Retina (tissue), 1 donor: ENCODE measurements around the gene STAU1.
"Not testable (repeated sequence)": the region's sequence is repeated elsewhere in the genome, so short reads cannot be mapped to it uniquely, and the experiment has no call there.

Experiments used
- DNase-seq: peaks from one replicate; pipeline ENCODE4 v3.0.0-alpha.2; 2016

Gene STAU1, protein sequence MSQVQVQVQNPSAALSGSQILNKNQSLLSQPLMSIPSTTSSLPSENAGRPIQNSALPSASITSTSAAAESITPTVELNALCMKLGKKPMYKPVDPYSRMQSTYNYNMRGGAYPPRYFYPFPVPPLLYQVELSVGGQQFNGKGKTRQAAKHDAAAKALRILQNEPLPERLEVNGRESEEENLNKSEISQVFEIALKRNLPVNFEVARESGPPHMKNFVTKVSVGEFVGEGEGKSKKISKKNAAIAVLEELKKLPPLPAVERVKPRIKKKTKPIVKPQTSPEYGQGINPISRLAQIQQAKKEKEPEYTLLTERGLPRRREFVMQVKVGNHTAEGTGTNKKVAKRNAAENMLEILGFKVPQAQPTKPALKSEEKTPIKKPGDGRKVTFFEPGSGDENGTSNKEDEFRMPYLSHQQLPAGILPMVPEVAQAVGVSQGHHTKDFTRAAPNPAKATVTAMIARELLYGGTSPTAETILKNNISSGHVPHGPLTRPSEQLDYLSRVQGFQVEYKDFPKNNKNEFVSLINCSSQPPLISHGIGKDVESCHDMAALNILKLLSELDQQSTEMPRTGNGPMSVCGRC

DNA sequence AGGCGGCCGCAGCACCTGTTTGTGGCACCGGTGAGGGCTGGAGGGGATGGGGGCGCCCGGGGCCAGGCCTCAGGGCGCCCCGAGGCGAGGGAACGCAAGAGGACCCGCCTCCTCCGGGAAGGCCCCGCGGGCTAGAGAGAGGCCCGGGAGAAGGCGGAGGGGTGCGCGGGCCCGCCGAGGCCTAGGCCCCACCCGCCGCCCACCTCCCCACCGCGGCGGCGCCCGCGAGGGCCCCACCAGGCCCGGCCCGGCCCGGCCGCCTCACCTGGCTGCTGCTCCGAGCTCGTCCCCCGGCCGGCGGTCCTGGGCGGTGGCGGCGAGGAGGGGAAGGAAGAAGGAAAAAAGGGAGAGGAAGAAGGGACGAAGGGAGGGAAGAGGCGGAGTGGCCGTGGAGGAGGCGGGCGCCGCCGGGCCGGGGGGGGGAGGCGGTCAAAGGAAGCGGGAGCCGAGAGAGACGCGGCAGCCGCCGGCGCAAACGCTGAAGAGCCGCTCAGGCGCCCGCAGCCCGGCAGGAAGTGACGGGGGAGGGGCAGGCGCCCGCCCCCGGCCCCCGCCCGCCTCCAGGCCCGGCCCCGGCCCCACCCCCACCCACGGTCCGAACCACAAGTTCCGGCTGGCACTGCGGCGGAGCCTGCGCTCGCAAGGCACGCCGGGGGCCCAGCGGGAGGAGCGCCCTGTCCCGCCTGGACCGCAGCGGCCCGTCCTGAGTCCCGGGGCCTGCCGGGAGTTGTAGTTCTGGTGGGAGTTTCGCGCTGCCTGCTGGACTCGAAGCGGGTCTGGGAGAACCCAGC, at the start of gene STAU1:
TSS of gene STAU1 (minus strand) at position 484 of the 791 bp plus-strand sequence. CDS start 22,133 bp downstream, outside the sequence.
- peak; percentile 93 for DNase-seq

DNA sequence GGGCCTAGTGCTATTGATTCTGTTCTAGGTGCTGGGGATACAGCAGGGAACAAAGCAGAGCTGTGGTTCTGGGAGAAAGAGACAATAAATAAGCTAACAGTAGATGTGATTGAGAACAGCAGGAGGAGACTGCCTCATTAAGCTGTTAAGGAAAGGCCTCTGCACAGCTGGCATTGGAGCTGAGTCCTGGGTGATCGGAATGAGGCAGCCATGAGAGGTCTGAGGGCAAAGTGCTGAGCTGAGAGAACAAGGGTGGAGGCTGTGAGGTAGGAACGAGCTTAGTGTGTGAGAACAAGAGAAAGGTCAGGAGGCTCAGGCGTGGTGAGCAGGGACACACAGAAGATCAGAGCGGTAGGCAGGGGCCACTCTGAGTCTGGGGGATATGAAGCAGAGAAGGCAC, 49.4 kb upstream of the STAU1 start:
- DNase-seq = no peak

DNA sequence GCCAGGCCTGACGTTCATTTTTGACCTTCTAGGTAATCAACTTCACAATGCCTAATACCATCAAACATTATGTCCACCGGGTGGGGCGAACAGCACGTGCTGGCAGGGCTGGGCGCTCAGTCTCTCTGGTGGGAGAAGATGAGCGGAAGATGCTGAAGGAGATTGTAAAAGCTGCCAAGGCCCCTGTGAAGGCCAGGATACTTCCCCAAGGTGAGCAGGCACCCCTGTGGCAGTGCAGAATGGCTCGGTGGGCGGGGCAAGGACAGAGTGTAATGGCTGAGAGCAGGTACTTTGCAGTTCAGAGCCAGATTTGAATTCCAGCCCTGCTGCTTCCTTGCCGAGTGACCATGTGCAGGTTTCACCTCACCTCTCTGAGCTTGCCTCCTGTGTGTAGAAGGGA, 48.2 kb upstream of the STAU1 start:
- DNase-seq = no peak

DNA sequence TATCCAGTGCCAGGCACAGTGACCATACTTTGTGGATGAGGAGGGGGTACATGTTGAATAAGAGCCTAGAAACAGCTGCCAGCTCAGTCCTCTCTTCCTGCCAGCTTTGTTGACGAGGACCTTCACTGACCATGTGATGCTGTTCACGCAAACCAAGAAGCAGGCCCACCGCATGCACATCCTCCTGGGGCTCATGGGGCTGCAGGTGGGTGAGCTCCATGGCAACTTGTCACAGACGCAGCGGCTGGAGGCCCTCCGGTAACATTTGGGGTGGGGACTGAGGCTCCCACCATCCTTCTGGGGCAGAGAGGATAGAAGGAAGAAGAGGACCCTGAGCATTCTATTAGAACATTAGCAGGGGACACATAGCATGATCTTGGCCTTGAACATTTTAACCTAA, 46.7 kb upstream of the STAU1 start:
- no peak for DNase-seq

DNA sequence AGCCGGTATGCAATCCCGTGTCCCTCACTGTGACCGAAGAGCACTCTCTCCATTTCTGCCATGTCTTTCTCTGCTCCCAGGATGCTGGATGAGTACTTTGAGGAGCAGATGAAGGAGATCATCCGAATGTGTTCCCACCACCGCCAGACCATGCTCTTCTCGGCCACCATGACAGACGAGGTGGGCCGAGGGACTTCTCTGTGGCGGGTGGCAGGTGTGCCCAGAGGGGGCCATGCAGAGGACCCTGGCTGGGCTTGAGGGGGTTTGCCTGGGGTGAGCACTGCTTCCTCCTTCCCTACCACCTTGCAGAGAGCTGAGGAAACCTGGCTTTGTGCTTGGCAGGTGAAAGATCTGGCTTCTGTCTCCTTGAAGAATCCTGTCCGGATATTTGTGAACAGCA, 45.1 kb upstream of the STAU1 start:
- DNase-seq = no peak

DNA sequence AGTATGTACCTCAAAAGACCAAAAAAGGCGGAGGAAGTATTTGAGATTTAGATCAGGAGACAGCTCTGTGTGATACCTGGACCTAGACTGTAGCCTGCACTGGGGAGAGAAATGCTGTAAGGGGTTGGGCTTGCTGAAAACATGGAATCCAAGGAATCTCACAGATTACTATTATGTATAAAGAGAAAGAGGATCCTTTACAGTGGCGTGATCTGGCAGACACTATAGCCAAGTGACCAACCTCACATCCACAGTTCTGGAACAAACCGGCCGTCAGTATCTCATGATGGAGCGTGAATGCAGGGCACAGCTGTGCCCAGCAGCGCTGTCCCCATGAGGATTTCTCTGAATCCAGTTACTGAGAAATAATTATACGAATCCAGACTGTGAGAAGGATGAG, 43.3 kb upstream of the STAU1 start:
- no peak for DNase-seq

DNA sequence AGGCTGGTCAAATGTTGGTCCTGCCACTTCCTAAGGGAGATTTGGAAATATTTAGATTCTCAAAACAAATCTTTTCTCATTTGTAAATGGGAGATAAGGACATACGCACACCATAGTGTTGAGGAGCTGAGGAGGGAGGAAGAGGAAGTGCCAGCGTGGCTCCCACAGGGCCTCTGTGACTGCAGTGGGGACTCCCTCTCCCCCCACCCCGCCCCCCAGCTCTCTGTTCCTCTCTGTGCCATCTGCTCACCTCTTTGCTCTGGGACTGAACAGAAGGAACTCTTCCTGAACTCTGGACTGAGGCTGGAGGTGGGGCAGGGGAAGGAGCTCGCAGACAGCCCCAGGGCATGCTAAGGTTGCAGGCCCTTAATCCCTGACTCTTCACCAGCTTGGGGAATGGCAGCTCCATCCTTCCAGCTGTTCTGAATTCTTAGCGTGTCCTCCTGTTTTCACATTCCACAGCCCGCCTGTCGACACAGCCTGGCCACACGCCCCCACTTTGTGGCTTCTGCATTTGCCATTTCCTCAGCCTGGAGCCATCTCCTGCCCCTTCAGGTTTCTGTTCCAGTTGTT, 42.5 kb upstream of the STAU1 start:
- DNase-seq = no peak

DNA sequence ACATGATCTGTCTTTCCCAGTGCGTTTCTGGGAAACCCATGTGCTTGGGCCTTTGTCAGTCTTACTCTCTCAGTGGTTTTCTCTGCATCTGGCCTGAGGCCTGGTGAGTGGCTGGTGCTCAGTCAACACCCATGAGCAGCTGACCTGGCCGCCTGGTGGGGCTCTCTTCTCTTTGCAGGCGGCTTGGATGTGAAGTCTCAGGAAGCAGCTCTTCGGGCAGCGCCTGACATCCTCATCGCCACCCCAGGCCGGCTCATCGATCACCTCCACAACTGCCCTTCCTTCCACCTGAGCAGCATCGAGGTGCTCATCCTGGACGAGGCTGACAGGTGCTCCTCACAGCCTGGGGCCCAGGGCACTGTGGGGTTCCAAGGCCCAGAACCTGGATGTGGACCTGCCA, 41.9 kb upstream of the STAU1 start:
- DNase-seq = no peak

DNA sequence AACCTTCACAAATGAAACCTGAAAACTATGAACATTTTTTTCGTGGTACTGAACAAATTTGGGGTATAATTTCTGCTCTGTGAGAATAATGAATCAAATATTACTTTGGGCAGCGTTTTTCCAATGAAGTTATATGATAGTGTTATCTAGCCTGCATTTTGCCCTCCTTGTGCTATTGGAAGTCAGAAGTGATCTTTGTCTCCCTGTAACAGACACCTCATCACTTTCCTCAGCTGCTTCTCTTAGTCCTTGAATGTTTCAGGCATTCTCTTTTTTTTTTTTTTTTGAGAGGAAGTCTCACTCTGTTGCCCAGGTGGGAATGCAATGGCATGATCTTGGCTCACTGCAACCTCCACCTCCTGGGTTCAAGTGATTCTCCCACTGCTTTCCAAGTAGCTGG, 41.2 kb upstream of the STAU1 start:
- no peak for DNase-seq

DNA sequence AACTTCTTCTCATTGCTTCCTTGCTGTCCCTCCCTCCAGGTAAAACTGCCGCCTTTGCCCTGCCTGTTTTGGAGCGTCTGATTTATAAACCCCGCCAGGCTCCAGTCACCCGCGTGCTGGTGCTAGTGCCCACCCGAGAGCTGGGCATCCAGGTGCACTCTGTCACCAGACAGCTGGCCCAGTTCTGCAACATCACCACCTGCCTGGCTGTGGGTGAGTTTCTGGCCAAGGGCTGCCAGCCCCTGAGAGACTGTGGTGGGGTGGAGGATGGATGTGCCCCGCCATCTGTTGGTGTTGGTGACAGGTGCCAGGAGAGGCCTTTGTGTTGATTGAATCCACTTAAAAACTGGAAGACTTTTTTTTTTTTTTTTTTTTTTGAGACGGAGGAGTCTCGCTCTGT, 40.5 kb upstream of the STAU1 start:
- DNase-seq = no peak

DNA sequence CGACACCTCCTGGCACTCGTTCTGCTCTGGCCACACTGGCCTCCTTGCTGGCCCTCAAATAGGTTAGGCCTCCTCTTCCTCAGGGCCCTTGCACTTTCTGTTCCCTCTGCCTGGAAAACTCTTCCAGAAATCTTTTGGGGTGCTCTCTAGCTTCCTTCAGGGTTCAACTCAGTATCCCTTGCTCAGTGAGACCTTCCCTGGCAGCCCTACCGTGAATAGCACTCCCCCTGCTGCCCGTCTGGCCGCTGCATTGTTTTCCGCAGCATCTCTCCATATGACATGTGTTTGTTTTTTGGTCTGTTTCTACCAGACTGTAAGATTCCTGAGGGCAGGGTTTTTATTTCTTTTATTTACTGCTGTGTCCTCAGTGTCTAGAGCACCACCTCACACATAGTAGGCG, 37.8 kb upstream of the STAU1 start:
- no peak for DNase-seq

DNA sequence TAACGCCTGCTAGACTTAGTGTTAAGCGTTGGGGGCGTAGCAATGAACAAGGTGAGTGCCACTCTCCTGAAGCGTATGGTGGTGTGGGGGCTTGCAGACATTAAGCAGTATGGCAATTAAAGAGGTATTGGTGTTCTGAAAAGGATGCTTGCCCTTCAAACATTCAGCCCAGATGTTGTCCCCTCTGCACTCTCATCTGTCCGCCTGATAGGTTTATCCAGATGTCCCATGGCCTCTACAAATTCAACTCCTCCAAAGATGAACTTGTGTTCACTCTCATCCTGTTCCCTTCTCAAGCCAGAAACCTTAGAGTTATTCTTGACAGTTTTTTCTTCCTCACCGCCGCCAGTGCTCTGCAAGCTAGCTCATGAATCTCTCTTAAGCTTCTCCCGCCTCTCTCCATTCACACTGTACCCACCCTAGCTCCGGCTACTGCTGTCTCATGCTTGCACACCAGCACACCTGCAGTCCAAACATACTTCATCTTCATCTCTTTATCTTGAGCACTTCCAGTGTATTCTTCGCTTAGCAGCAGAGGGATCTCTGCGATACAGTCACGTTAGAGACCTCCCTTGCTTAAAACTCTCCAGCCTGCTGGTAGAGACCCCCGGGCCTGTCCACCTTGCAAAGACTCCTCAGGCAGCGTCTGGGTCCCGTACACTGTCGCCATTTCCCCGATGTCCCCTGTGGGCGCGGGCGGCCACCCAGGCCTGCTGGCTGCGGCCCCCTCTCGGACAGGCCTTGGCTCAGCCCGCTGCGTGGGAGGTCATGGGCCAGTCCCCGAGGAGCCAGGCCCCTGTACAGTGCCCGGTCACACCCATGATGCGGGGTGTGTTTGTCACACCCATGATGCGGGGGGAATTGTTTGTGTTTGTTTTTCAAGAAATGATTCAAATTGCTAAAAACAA, 32.0 kb upstream of the STAU1 start:
- DNase-seq = no peak

DNA sequence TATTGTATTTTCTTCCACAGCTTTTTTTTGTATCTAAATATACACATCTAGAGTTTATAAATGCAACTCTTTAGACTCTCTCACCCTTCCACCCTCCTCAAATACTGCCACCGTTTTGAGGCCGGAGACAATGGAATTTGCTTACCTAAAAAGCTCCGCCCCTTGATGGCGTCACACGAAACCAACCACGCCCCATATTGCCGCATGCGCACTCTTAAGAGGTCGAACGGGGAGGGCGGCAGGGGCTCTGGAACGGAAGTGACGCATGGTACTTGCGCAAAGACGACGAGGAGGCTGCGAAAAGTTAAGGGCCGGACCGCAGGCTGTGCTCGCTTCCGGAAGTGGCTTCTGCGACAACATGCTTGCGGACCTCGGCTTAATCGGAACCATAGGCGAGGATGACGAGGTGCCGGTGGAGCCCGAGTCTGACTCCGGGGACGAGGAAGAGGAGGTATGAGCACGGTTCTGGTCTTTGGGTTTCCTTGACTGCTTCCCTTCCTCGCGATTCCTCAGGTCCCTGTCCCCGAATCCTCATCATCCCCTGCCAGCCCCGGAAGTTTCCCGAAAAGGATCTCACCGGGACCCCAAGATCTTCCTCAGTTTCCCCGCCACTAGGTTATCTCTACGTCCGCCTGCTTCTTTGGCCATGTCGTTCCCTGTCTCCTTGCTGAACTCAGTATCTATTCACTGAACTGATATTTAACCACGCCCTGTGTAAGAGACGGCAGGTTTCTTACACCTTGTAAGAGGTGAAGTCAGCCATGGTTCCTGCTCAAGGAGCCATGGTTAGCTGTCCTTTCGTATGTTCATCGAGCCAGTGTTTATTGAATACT, 31.2 kb upstream of the STAU1 start, which contains the start of gene DDX27:
TSS of gene DDX27 (plus strand) at position 326 of the 833 bp plus-strand sequence. CDS start at position 359, 33 bp downstream.
- DNase-seq = peak; percentile 96

DNA sequence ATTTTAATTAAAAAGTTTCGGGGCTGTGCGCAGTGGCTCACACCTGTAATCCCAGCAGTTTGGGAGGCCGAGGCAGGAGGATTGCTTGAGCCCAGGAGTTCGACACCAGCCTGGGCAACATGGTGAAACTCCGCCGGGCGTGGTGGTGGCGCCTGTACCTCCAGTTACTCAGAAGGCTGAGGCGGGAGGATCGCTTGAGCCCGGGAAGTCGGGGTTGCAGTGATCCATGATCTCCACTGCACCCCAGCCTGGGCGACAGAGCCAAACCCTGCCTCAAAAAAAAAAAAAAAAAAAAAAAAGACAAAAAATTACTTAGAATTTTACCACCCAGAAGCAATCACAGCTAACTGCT, 30.6 kb upstream of the STAU1 start:
- not testable (repeated sequence) for DNase-seq

DNA sequence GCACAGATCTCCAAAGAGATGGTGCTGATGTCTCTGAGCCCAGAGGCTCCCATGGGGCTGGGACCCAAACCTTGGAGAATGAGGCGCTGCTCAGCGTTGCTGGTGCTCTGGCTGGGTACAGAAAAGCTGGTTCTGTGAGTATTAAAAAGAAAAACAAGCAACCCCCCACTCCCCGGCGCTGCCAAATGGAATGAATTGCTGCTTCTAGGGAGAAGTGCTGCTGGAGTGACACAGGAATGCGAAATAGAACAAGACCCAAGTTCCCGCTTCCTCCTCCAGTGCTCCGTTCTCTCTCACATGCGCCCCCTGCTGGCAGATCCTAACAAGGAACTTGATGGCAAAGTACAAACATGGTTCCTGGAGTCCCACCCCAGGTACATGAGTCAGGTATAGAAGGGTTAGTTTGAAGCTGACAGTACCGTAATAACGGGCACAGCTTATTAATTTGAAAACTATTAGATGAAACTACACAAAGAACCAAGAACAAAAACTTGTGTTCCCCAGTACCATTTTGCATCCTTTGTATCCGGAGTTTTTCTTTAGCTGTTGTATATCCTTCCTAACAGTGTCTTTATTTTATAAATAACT, 29.0 kb upstream of the STAU1 start:
- peak; percentile 86 for DNase-seq

DNA sequence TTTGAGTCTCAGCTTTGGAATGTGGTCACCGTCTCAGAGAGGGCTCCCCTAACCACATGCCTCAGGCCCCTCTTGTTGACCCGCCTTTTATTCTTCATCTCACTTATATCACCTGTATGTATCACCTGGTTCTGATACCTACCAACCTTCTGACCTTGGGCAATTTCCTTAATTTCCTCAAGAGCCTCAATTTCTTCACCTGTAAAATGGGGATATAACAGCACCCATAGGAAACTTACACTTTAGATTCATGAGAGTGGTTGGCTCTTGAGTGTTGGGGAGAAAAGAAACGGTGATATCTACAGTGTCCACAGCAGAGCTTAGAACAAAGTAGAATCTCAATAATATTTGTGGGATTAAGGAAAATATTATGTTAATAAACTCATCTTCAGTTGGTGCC, 27.1 kb upstream of the STAU1 start:
- no peak for DNase-seq

DNA sequence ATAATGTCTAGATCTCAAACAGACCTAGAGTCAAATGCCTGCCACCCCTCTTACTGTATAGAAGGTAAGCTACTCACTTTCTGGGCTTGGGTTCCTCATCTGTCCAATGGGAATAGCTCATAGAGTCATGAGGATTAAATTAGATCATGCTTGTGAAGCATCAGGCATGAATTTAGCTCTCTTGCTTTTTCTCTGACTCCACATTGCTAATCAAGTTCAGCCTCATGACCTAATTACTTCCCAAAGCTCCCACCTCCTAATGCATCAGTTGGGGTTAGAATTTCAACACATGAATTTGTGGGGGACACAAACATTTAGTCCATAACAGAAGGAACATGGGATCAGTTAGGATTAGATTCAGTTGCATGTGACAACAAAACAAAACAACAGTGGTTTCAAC, 26.4 kb upstream of the STAU1 start:
- no peak for DNase-seq

DNA sequence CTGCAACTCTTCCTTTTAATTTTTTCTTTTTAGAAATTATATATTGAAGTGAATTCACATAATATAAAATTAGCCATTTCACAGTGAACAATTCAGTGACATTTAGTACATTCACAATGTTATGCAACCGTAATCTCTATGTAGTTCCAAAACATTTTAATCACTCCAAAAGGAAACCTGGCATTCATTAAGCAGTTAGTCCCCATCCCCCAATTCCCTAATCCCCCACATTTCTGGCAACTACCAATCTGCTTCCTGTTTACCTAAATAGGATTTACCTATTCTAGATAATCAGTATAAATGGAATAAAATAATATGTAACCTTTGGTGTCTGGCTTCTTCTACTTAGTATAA, 22.6 kb upstream of the STAU1 start:
- no peak for DNase-seq

DNA sequence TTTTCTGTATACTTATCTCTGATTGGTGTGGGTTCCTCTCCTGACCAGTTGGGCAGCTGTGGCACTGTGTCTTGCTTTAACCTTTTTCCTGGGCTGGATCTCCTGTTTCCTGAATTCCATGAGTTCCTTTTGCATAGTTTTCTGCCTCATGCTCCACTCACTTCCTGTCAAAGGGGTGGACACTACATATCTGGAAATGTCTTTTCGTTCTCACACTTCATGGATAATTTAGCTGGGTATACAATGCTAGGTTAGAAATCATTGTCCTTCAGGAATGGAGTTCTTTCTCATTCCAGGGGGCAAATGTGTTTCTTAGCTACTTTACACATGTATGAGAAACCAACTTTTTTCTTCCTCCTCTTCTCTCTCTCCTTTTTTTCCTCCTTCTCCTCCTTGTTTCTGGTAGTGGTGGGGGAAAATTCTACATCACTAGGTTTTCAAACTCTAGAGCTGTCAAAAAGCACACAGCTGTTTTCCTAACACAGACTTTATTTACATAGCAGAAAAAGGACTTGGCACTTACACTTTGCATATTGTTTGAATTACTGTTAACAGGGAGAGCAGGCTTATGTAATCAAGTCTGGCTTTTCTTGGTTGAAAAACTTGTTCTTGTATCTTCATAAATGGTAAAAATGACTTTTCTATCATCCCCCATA, 22.1 kb upstream of the STAU1 start:
- no peak for DNase-seq

DNA sequence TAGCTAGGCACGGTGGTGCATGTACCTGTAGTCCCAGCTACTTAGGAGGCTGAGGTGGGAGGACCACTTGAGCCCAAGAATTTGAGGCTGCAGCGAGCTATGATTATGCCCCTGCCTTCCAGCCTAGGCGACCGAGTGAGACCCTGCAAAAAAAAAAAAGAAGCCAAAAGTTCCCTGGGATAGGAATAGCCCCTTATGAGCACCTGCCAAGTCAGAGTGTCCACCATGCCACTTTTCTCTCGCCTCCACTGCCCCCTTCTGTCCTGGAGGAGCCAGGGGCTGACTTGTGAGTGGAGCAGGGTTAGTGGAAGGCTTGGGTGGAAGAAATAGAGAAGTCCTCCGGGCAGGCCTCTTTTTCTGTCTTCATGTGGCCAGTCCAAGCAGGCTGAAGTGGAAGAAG, 18.9 kb upstream of the STAU1 start:
- DNase-seq = no peak

DNA sequence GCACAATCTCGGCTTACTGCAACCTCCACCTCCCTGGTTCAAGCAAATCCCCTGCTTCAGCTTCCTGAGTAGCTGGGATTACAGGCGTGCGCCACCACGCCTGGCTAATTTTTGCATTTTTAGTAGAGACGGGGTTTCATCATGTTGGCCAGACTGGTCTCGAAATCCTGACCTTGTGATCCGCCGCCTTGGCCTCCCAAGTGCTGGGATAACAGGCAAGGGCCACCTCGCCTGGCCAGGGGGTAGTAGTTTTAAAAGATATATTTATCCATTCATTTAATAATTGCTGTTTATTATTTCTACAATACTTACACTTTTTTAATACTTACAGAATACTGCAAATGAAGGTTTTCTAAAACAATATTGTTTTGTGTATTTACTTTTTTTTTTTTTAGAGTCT, 15.6 kb upstream of the STAU1 start:
- no peak for DNase-seq
